GM04503 (cell line): ENCODE results near the gene CALN1.
"Not testable (repeated sequence)": the region's sequence is repeated elsewhere in the genome, so short reads cannot be mapped to it uniquely, and the experiment has no call there.

Source experiments
- DNase-seq: peaks from one replicate; pipeline ENCODE4 v3.0.0-alpha.2; 2012; ENCODE audit warnings: low read depth

Gene CALN1

GRCh38 chr7:72092769-72093168 lies 319.4 kb downstream of the CALN1 start:
- no peak for DNase-seq

GRCh38 chr7:72087926-72088325 lies 324.2 kb downstream of the CALN1 start:
- DNase-seq: no peak

GRCh38 chr7:72080865-72081510 lies 331.1 kb downstream of the CALN1 start:
- no peak for DNase-seq

- no peak for DNase-seq
These were observed 331.8 kb downstream of the CALN1 start for GRCh38 chr7:72080341-72080766.

- no peak for DNase-seq
These were observed 333.3 kb downstream of the CALN1 start for GRCh38 chr7:72078856-72079255.

- DNase-seq: no peak
These were observed 333.8 kb downstream of the CALN1 start for GRCh38 chr7:72078301-72078700.

- DNase-seq: no peak
These were observed 334.4 kb downstream of the CALN1 start for GRCh38 chr7:72077786-72078185.

- DNase-seq: no peak
These were observed 339.2 kb downstream of the CALN1 start for GRCh38 chr7:72072901-72073300.

- no peak for DNase-seq
These were observed 342.9 kb downstream of the CALN1 start for GRCh38 chr7:72069263-72069662.

GRCh38 chr7:72065764-72066163 lies 346.4 kb downstream of the CALN1 start:
- not testable (repeated sequence) for DNase-seq

GRCh38 chr7:72064916-72065315 lies 347.2 kb downstream of the CALN1 start:
- DNase-seq: no peak

- no peak for DNase-seq
These were observed 348.8 kb downstream of the CALN1 start for GRCh38 chr7:72063330-72063729.

GRCh38 chr7:72062666-72063065 lies 349.5 kb downstream of the CALN1 start:
- no peak for DNase-seq

- no peak for DNase-seq
These were observed 352.2 kb downstream of the CALN1 start for GRCh38 chr7:72059925-72060324.

- no peak for DNase-seq
These were observed 353.6 kb downstream of the CALN1 start for GRCh38 chr7:72058579-72058978.

- DNase-seq: no peak
These were observed 354.3 kb downstream of the CALN1 start for GRCh38 chr7:72057796-72058195.

- DNase-seq: no peak
These were observed 354.9 kb downstream of the CALN1 start for GRCh38 chr7:72057231-72057630.

- DNase-seq: no peak
These were observed 356.7 kb downstream of the CALN1 start for GRCh38 chr7:72055426-72055825.

GRCh38 chr7:72053292-72053691 lies 358.8 kb downstream of the CALN1 start:
- no peak for DNase-seq

GRCh38 chr7:72048420-72048819 lies 363.7 kb downstream of the CALN1 start:
- DNase-seq: no peak

- no peak for DNase-seq
These were observed 369.3 kb downstream of the CALN1 start for GRCh38 chr7:72042855-72043254.

- DNase-seq: no peak
These were observed 371.5 kb downstream of the CALN1 start for GRCh38 chr7:72040641-72041040.

GRCh38 chr7:72039460-72039859 lies 372.7 kb downstream of the CALN1 start:
- no peak for DNase-seq

- no peak for DNase-seq
These were observed 374.0 kb downstream of the CALN1 start for GRCh38 chr7:72038022-72038732.
